Skeletal muscle satellite cell (primary cell): Measurements from ENCODE around the gene TUBGCP3. TPM values are rescaled to one million over a fixed set of nuclear protein-coding genes. Genes with fewer than 3 reads are reported as not detected.
"Not testable (repeated sequence)": the region's sequence is repeated elsewhere in the genome, so short reads cannot be mapped to it uniquely, and the experiment has no call there.

Source experiments
- H3K27me3 ChIP-seq: 2 replicates; pipeline ENCODE4 v1.7.0; 2013; ENCODE audit warnings: low read length; ENCODE audit not compliant: control insufficient read depth, insufficient read depth
- H3K36me3 ChIP-seq: 2 replicates; pipeline ENCODE4 v1.7.0; 2013; ENCODE audit warnings: mild to moderate bottlenecking, control low read depth, low read length; ENCODE audit not compliant: insufficient read depth
- H3K4me1 ChIP-seq: 2 replicates; pipeline ENCODE4 v1.7.0; 2013; ENCODE audit warnings: low read length; ENCODE audit not compliant: control insufficient read depth, insufficient read depth
- H3K4me2 ChIP-seq: 2 replicates; pipeline ENCODE4 v1.7.0; 2013; ENCODE audit warnings: mild to moderate bottlenecking, low read length
- H3K4me3 ChIP-seq: 2 replicates; pipeline ENCODE4 v1.7.0; 2013; ENCODE audit warnings: low read length
- H3K9ac ChIP-seq: 2 replicates; pipeline ENCODE4 v1.7.0; 2013; ENCODE audit warnings: mild to moderate bottlenecking, low read depth, low read length, moderate library complexity
- H3K9me3 ChIP-seq: replicated peaks from 2 replicates; pipeline ENCODE4 v1.7.0; 2013; ENCODE audit warnings: mild to moderate bottlenecking, control low read depth, low read length
- total RNA-seq: library from RNA; depleted of rRNA; stranded (reverse); fragments of >200 nt; gene quantifications from 2 replicates; pipeline ENCODE4 v1.2.3, GENCODE V29; 2012; rRNA removed

Gene TUBGCP3
- total RNA-seq: 13.9 and 17.3 TPM in 2 replicates

GRCh38 chr13:112587764-112588489 is at the start of gene TUBGCP3:
TSS of gene TUBGCP3 (minus strand) at chr13:112588153. CDS start at chr13:112587980, 173 bp downstream.
- H3K4me1 ChIP-seq: peaks cover 16% of the 10 kb centered on the region
- H3K9ac ChIP-seq: peak within 1 kb of the TSS; percentile 98
- no peaks in the 10 kb centered on the region for H3K9me3 ChIP-seq
- no peaks in the 10 kb centered on the region for H3K36me3 ChIP-seq
- peak within 1 kb of the TSS; percentile 95 for H3K4me2 ChIP-seq
- H3K4me3 ChIP-seq: peak within 1 kb of the TSS; percentile 100
- no peaks in the 10 kb centered on the region for H3K27me3 ChIP-seq

- H3K9me3 ChIP-seq: no peaks in the 10 kb centered on the region
- no peak overlapping the region for H3K4me2 ChIP-seq
- no peak overlapping the region for H3K9ac ChIP-seq
- H3K27me3 ChIP-seq: peaks cover 77% of the 10 kb centered on the region
- no peaks in the 10 kb centered on the region for H3K36me3 ChIP-seq
- no peaks in the 10 kb centered on the region for H3K4me1 ChIP-seq
- no peak overlapping the region for H3K4me3 ChIP-seq
Observed at GRCh38 chr13:112637017-112637801, 49.3 kb upstream of the TUBGCP3 start.

GRCh38 chr13:112636401-112636975 is 48.5 kb upstream of the TUBGCP3 start:
- Histone ChIP-seq H3K9me3 (no peaks in the 10 kb centered on the region), H3K4me3 (no peak overlapping the region), H3K36me3 (no peaks in the 10 kb centered on the region), H3K4me1 (no peaks in the 10 kb centered on the region), H3K4me2 (no peak overlapping the region), H3K9ac (no peak overlapping the region), H3K27me3 (peaks cover 70% of the 10 kb centered on the region)

- Histone ChIP-seq H3K4me2 (no peak overlapping the region), H3K4me3 (no peak overlapping the region), H3K27me3 (peaks cover 65% of the 10 kb centered on the region), H3K36me3 (no peaks in the 10 kb centered on the region), H3K9me3 (no peaks in the 10 kb centered on the region), H3K9ac (no peak overlapping the region), H3K4me1 (no peaks in the 10 kb centered on the region)
Observed at GRCh38 chr13:112635323-112635722, 47.4 kb upstream of the TUBGCP3 start.

- Histone ChIP-seq H3K4me1 (no peaks in the 10 kb centered on the region), H3K27me3 (peaks cover 53% of the 10 kb centered on the region)
Observed at GRCh38 chr13:112634102-112634501, 46.1 kb upstream of the TUBGCP3 start.

GRCh38 chr13:112630226-112630625 is 42.3 kb upstream of the TUBGCP3 start:
- H3K27me3 ChIP-seq: peaks cover 28% of the 10 kb centered on the region
- not testable (repeated sequence) for H3K9ac ChIP-seq, H3K36me3 ChIP-seq, H3K4me1 ChIP-seq, H3K9me3 ChIP-seq, H3K4me2 ChIP-seq, H3K4me3 ChIP-seq

More at GRCh38 chr13:112634102-112634501, 46.1 kb upstream of the TUBGCP3 start:
- Histone ChIP-seq H3K4me2 (no peak overlapping the region), H3K9me3 (no peaks in the 10 kb centered on the region), H3K36me3 (no peaks in the 10 kb centered on the region), H3K9ac (no peak overlapping the region), H3K4me3 (no peak overlapping the region)

- H3K4me3 ChIP-seq: no peak overlapping the region
- H3K27me3 ChIP-seq: peaks cover 26% of the 10 kb centered on the region
- no peaks in the 10 kb centered on the region for H3K9me3 ChIP-seq
- H3K4me1 ChIP-seq: no peaks in the 10 kb centered on the region
- H3K36me3 ChIP-seq: no peaks in the 10 kb centered on the region
- H3K4me2 ChIP-seq: no peak overlapping the region
- no peak overlapping the region for H3K9ac ChIP-seq
Observed at GRCh38 chr13:112629161-112629560, 41.2 kb upstream of the TUBGCP3 start.

- not testable (repeated sequence) for H3K9me3 ChIP-seq, H3K36me3 ChIP-seq, H3K4me3 ChIP-seq
Observed at GRCh38 chr13:112627613-112628012, 39.7 kb upstream of the TUBGCP3 start.

GRCh38 chr13:112627161-112627560 is 39.2 kb upstream of the TUBGCP3 start:
- H3K4me1 ChIP-seq: no peaks in the 10 kb centered on the region
- no peaks in the 10 kb centered on the region for H3K9me3 ChIP-seq
- no peak overlapping the region for H3K4me3 ChIP-seq
- no peaks in the 10 kb centered on the region for H3K36me3 ChIP-seq
- no peak overlapping the region for H3K9ac ChIP-seq
- no peak overlapping the region for H3K4me2 ChIP-seq
- H3K27me3 ChIP-seq: peaks cover 32% of the 10 kb centered on the region

More at GRCh38 chr13:112627613-112628012, 39.7 kb upstream of the TUBGCP3 start:
- H3K4me1 ChIP-seq, H3K9ac ChIP-seq, H3K4me2 ChIP-seq: not testable (repeated sequence)
- H3K27me3 ChIP-seq: peaks cover 28% of the 10 kb centered on the region

GRCh38 chr13:112626761-112627160 is 38.8 kb upstream of the TUBGCP3 start:
- Histone ChIP-seq H3K9me3 (no peaks in the 10 kb centered on the region), H3K4me1 (no peaks in the 10 kb centered on the region), H3K4me3 (no peak overlapping the region), H3K36me3 (no peaks in the 10 kb centered on the region), H3K9ac (no peak overlapping the region), H3K4me2 (no peak overlapping the region), H3K27me3 (peaks cover 36% of the 10 kb centered on the region)

GRCh38 chr13:112626124-112626523 is 38.2 kb upstream of the TUBGCP3 start:
- Histone ChIP-seq H3K4me3 (no peak overlapping the region), H3K27me3 (peaks cover 39% of the 10 kb centered on the region), H3K4me2 (no peak overlapping the region), H3K9ac (no peak overlapping the region), H3K36me3 (no peaks in the 10 kb centered on the region), H3K9me3 (no peaks in the 10 kb centered on the region), H3K4me1 (no peaks in the 10 kb centered on the region)
